ENCODE data around the gene THOC7.
A peak's percentile ranks its signal among the peaks of the same experiment; 100 is the strongest.

Gene THOC7

GRCh38 chr3:63832395-63832794 lies 31.2 kb downstream of the THOC7 start:
- no peak for DNase-seq

- DNase-seq: no peak
These were observed 33.1 kb downstream of the THOC7 start for GRCh38 chr3:63830526-63830925.

DNA sequence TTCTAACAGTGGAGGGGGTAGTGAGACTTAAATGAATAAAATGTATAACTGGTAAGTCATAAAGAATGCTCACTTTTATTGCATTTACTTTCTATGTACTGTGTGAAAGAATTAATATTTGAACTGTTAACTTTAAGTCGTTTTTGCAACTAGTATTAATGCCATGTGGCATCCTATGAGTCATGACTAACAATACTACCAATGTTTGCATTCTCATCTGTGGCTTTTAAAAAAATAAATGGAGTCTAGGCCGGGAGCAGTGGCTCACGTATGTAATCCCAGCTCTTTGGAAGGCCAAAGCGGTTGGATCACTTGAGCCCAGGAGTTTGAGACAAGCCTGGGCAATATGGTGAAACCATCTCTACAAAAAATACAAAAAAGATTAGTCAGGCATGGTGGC lies 39.3 kb downstream of the THOC7 start:
- DNase-seq: no peak

DNA sequence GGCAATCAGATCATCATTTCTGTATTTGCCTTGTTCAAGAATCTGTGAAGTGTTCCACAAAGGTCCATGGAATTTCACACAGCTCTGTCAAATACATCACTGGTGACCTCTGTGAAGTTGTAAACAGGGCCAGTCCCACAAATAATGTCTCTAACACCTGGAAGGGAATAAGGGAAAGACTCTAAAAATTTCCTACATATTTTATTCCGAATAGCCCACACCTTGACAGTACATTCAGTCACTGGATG lies 44.5 kb downstream of the THOC7 start, which contains the start of gene C3orf49:
TSS of gene C3orf49 (plus strand) at position 149 of the 248 bp plus-strand sequence. CDS start 173 bp downstream, outside the sequence.
- no peak for DNase-seq

DNA sequence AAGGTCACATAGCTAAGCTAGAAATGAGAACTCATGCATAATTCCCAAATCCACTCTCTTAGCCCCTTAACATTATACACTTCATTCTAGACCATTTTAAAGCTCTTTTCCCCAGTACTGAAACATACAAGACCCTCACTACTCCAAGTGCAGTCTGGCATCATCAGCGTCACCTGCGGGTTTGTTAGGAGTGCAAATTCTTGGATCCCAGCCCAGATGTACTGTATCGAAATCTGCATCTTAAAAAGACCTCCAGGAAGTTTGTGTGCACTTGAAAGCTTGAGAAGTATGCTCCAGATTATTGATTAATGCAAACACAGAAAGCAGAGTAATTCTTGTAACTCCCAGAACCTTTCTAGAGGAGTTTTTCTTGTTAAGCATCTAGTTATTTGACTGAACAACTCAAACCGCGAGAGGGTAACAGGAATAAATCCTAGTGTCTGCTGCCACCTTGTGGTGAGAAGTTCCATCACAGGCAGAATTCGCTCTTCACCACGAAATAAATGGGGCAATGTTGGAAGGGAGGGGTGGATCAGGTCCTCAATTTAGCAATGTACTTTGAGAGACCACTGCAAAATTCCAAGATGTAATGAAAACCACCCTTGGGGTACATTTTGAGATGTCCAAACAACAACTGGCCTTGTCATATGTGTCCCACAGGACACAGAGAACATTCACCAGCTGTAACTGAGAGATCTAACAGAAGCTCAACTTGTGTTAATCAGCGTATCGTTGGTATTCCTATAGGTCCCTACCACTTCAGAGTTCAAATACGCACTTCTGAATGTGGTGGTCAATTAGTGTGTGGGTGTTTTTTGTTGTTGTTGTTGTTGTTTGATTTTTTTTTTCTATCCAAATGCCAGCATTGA lies 45.1 kb downstream of the THOC7 start:
- DNase-seq: peak; percentile 91

GRCh38 chr3:63817225-63817624 lies 46.4 kb downstream of the THOC7 start:
- DNase-seq: no peak

GRCh38 chr3:63814237-63814636 lies 49.4 kb downstream of the THOC7 start:
- DNase-seq: no peak

DNA sequence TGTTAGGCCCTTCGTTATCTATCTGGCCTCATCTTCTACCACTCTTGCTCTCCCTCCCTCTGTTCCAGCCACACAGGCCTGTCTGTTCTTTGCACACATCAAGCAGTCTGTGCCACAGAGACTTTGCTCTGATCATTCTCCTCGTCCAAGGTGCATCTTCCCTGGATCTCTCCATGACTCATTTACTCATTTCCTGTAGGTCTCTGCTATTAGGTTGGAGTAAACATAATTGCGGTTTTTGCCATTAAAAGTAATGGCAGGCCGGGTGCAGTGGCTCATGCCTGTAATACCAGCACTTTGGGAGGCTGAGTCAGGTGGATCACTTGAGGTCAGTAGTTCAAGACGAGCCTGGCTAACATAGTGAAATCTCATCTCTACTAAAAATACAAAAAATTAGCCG lies 54.0 kb downstream of the THOC7 start:
- no peak for DNase-seq

DNA sequence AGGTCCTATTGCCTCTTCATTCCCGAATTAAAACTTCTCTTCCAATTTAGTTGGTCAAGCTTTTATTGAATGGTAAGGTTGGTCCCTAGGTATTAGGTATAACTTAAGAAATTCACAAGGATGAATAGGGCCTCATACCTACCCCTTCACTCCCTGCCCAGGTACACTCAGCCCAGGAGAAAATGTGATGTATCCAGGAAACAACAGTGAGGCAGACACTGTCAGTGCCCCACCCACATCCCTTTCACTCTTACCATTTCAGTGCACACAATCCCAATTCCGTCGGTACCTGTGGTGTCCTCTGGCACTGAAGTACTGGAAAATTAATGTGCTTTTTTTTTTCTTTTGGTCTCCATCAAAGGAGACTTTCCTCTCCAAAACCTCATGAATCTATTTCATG lies 55.0 kb downstream of the THOC7 start:
- no peak for DNase-seq

- no peak for DNase-seq
These were observed 55.5 kb downstream of the THOC7 start for GRCh38 chr3:63807961-63808565.

GRCh38 chr3:63803911-63804310 lies 59.7 kb downstream of the THOC7 start:
- DNase-seq: peak; percentile 60

- DNase-seq: no peak
These were observed 63.5 kb downstream of the THOC7 start for GRCh38 chr3:63800097-63800496.

DNA sequence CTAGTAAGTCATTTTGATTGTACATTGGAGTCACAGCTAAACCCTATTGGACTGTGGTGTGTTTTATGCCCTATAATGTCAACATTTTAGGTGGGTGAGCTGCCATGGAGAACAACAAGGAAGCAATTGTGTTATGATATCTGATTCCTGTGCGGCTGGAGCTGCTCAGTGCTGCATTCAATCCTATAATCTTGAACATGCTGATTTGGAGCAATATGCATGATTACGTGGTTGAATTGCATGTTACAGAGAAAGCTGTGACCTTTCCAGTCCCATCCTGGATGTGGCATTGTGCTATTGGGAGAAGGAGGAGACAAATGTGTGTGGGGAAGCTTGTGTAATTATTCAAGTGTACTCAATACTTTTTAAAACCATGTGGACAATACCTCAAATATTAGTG lies 64.7 kb downstream of the THOC7 start:
- no peak for DNase-seq

DNA sequence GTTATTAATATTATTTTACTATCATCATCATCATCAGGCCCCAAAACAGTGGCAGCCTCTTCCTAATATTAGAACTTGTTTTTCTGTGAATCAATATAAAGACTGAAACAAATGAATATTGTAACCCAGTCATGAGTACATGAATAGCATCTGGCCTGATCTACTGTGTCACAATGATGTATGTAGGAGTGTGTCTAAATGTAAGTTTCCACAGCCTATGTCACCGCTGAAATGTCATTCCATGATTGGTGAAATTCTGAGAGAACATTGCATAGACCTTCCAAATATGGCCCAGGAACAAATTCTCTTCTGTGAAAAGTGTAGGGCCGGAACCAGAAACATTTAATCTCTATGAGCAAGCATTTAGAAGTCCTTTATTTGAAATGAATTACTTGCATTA lies 65.1 kb downstream of the THOC7 start:
- DNase-seq: no peak

- no peak for DNase-seq
These were observed 68.2 kb downstream of the THOC7 start for GRCh38 chr3:63795438-63795837.

DNA sequence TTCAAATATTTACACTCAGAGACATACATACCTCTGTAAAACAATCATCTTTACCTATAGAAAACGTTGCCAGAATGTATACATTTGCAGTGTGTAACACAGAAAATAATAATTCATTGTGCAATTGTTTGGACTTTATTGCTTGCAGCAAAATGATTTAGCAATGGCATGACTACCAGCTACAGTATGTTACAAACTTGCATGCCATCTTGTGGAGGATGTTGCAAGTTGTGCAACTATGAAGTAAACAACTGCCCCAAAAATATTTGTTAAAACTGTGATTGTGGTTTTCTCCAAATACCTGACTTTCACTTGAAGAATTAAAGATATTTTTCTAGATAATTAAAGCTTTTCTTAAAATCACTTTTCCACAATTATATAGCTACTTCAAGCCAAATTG lies 71.6 kb downstream of the THOC7 start:
- peak; percentile 31 for DNase-seq
